Measurements from ENCODE around the gene TPGS1.

TPGS1 gene

DNA sequence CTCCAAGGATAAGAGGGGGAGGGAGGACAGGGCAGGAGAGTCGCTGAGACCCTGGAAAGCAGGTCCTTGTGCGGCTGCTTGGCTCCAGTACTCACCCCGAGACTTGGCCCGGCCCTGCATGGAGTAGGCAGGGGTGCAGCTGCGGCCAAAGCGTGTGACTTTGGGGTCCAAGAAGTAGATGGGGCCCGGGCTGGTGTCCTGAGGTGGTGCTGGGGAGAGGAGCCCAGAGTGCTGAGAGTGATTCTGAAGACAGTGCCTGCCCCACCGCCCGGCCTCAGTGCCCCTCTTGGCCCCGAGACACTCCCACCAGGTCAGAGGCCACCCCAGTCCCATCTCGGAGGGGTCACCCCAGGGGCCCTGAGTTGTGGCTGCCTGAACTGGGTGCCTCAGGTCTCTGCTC lies 39.7 kb upstream of the TPGS1 start:
- ChIA-PET CTCF (no interaction called here), POLR2A (interaction anchor here (1.4 kb wide), 1 partner anchor 13 kb away, joined by 3 read pairs; no protein-coding TSS in a partner anchor)
- TF ChIP-seq ELF4 (IDR thresholded peaks at IDR 0.05), result no peak
- TF ChIP-seq NFRKB (IDR thresholded peaks at IDR 0.05), result no peak
- no peak for TF ChIP-seq ARNT (IDR thresholded peaks at IDR 0.05)
- TF ChIP-seq FOXM1 (IDR thresholded peaks at IDR 0.05; ENCODE audit: borderline replicate concordance), result no peak
- TF ChIP-seq SUZ12 (IDR thresholded peaks at IDR 0.05), result no peak
- TF ChIP-seq PKNOX1 (IDR thresholded peaks at IDR 0.05), result no peak
- TF ChIP-seq L3MBTL2 (conservative IDR thresholded peaks at IDR 0.05), result no peak
- no peak for TF ChIP-seq FOXK2 (IDR thresholded peaks at IDR 0.05)
- TF ChIP-seq SP1 (IDR thresholded peaks at IDR 0.05), result no peak
- TF ChIP-seq FOXA1 (IDR thresholded peaks at IDR 0.05), result no peak
- no peak for TF ChIP-seq ZNF384 (IDR thresholded peaks at IDR 0.05)
- no peak for TF ChIP-seq TARDBP (IDR thresholded peaks at IDR 0.05)
- no peak for TF ChIP-seq HDGF (IDR thresholded peaks at IDR 0.05; ENCODE audit: borderline replicate concordance)
- DNase-seq (ENCODE audit: extremely low spot score), result no peak

DNA sequence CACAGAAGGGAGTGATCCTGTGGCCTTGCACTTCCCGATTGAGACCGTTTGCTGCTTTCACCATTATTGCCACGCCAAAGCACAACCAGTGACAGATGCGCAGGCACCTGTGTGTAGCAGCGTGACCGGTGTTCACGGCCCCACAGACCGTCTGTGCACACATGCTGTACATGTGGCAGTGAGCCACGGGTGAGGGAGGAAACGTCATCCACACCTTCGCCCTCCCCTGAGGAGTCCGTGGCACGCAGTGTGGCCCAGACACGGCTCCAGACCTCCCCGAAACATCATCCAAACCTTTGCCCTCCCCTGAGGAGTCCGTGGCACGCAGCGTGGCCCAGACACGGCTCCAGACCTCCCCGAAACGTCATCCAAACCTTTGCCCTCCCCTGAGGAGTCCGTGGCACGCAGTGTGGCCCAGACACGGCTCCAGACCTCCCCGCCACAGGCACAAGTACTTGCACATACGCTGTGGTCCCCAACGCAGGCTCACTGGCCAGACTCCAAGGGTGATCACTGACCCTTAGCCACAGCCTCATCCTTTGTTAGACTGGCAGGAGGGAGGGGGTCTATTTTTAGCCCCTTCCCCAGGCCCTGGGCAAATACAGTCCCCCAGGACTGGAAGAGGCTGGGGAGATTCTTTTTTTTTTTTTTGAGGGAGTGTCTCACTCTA lies 38.6 kb upstream of the TPGS1 start:
- no peak for TF ChIP-seq LEF1 (IDR thresholded peaks at IDR 0.05; ENCODE audit: borderline replicate concordance)
- POLR2A ChIA-PET, result interaction anchor here (1.4 kb wide), 1 partner anchor 11 kb away, joined by 3 read pairs; no protein-coding TSS in a partner anchor
- CTCF ChIA-PET, result no interaction called here
- DNase-seq (ENCODE audit: extremely low spot score), result no peak

- ChIA-PET CTCF (no interaction called here), POLR2A (no interaction called here)
Observed at GRCh38 chr19:469833-470232, 37.5 kb upstream of the TPGS1 start.

DNA sequence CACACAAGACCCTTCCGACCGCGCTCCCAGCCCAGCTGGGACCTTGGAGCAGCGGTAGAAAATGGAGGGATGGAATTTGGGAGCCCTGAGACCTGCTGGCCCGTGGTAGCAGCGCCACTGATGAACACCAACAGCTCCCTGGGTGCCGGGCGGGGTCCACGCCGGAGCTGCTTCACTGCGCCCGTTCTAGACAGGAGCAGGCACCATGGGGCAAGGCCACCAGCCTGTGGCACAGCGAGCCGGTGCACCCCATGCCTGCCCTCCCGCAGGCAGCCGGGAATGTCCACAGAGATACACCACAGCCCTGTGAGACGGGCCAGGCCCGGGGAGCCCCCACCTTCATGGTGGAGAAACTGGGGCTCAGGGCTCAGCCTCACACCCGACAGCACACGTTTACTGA lies 36.6 kb upstream of the TPGS1 start:
- no peak for DNase-seq (ENCODE audit: extremely low spot score)
- TF ChIP-seq NFRKB (IDR thresholded peaks at IDR 0.05), result no peak
- TF ChIP-seq ELF4 (IDR thresholded peaks at IDR 0.05), result no peak
- POLR2A ChIA-PET, result no interaction called here
- CTCF ChIA-PET, result no interaction called here

More at GRCh38 chr19:469833-470232, 37.5 kb upstream of the TPGS1 start:
- no peak for DNase-seq (ENCODE audit: extremely low spot score)
- TF ChIP-seq ZNF384 (IDR thresholded peaks at IDR 0.05) (no peak), ELF4 (IDR thresholded peaks at IDR 0.05) (no peak), LEF1 (IDR thresholded peaks at IDR 0.05; ENCODE audit: borderline replicate concordance) (no peak), L3MBTL2 (conservative IDR thresholded peaks at IDR 0.05) (no peak)

DNA sequence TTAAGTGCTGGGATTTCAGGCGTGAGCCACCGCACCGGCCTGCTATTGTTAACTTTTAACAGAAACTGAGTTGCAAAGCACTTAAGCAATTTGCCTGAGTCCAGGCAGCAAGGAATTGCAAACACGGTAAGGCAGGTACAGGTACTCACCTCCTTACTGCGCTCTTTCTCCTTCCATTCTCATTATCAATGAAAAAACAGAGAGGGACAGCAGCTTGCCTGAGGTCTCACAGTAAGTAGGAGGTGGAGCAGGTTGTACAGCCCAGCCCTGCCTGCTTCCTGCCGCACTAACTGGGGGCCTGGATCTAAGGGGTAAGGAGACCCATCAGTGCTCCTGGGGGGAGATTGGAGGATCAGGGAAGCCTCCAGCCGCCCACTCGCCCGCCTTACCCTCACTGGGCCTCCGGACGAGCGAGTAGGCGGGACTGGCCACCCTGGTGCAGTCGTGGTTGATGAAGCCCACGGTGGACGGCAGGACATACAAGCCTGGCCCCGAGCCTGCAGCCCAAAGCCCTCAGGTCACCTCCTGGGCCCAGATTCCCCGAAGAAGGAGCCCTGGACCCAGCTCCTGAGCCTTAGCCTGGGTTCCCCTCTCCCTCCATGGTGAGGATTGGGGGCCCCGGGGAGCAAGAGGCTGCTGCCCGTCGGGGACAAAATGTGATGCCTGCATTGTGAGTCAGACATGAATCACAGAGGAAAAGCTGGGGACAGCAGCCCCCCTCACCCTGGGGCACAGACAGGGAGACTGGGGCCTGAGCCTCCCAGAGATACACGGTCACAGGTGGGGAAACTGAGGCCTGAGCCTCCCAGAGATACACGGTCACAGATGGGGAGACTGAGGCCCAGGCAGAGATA lies 35.1 kb upstream of the TPGS1 start:
- no peak for DNase-seq (ENCODE audit: extremely low spot score)
- CTCF ChIA-PET, result no interaction called here
- no peak for TF ChIP-seq FOXM1 (IDR thresholded peaks at IDR 0.05; ENCODE audit: borderline replicate concordance)
- TF ChIP-seq FOXA1 (IDR thresholded peaks at IDR 0.05), result no peak
- no peak for TF ChIP-seq CTBP1 (IDR thresholded peaks at IDR 0.05; ENCODE audit: borderline replicate concordance)
- TF ChIP-seq FOXK2 (IDR thresholded peaks at IDR 0.05), result no peak
- no peak for TF ChIP-seq ZNF384 (IDR thresholded peaks at IDR 0.05)
- TF ChIP-seq SUZ12 (IDR thresholded peaks at IDR 0.05), result no peak
- TF ChIP-seq SP1 (IDR thresholded peaks at IDR 0.05), result no peak
- TF ChIP-seq BHLHE40 (IDR thresholded peaks at IDR 0.05; ENCODE audit: borderline replicate concordance), result no peak
- no peak for TF ChIP-seq L3MBTL2 (conservative IDR thresholded peaks at IDR 0.05)
- no peak for TF ChIP-seq LEF1 (IDR thresholded peaks at IDR 0.05; ENCODE audit: borderline replicate concordance)
- TF ChIP-seq ARNT (IDR thresholded peaks at IDR 0.05), result no peak
- TF ChIP-seq TARDBP (IDR thresholded peaks at IDR 0.05), result no peak
- no peak for TF ChIP-seq PKNOX1 (IDR thresholded peaks at IDR 0.05)
- TF ChIP-seq ELF4 (IDR thresholded peaks at IDR 0.05), result no peak
- TF ChIP-seq NFRKB (IDR thresholded peaks at IDR 0.05), result no peak
- TF ChIP-seq HDGF (IDR thresholded peaks at IDR 0.05; ENCODE audit: borderline replicate concordance), result no peak
- POLR2A ChIA-PET, result no interaction called here

GRCh38 chr19:474126-475078 lies 32.9 kb upstream of the TPGS1 start:
- TF ChIP-seq NFRKB (IDR thresholded peaks at IDR 0.05) (no peak), CTBP1 (IDR thresholded peaks at IDR 0.05; ENCODE audit: borderline replicate concordance) (no peak), HDGF (IDR thresholded peaks at IDR 0.05; ENCODE audit: borderline replicate concordance) (no peak), BHLHE40 (IDR thresholded peaks at IDR 0.05; ENCODE audit: borderline replicate concordance) (no peak), LEF1 (IDR thresholded peaks at IDR 0.05; ENCODE audit: borderline replicate concordance) (no peak), FOXK2 (IDR thresholded peaks at IDR 0.05) (no peak), SUZ12 (IDR thresholded peaks at IDR 0.05) (no peak), FOXA1 (IDR thresholded peaks at IDR 0.05) (no peak), ELF4 (IDR thresholded peaks at IDR 0.05) (no peak), ARNT (IDR thresholded peaks at IDR 0.05) (no peak), PKNOX1 (IDR thresholded peaks at IDR 0.05) (no peak), FOXM1 (IDR thresholded peaks at IDR 0.05; ENCODE audit: borderline replicate concordance) (no peak), TARDBP (IDR thresholded peaks at IDR 0.05) (no peak), L3MBTL2 (conservative IDR thresholded peaks at IDR 0.05) (no peak), SP1 (IDR thresholded peaks at IDR 0.05) (no peak), ZNF384 (IDR thresholded peaks at IDR 0.05) (no peak)
- POLR2A ChIA-PET, result no interaction called here

More at GRCh38 chr19:474126-475078, 32.9 kb upstream of the TPGS1 start:
- no peak for DNase-seq (ENCODE audit: extremely low spot score)
- CTCF ChIA-PET, result interaction anchor here (0.6 kb wide), 1 partner anchor 12 kb away, joined by 4 read pairs; no protein-coding TSS in a partner anchor
